HG02970 (cell line): ENCODE measurements around the gene QKI.
"Not testable (repeated sequence)": the region's sequence is repeated elsewhere in the genome, so short reads cannot be mapped to it uniquely, and the experiment has no call there.

Source experiments
- ATAC-seq: cut with Tn5 transposase; IDR thresholded peaks from one replicate; pipeline ENCODE4 v1.9.1; 2021; ENCODE audit warnings: mild to moderate bottlenecking, moderate library complexity, moderate number of reproducible peaks; ENCODE audit not compliant: unreplicated experiment, low FRiP score

The QKI gene

GRCh38 chr6:163570579-163571231 is 156.2 kb downstream of the QKI start:
- ATAC-seq, result no peak

GRCh38 chr6:163571730-163572129 is 157.2 kb downstream of the QKI start:
- no peak for ATAC-seq

GRCh38 chr6:163572612-163573011 is 158.1 kb downstream of the QKI start:
- ATAC-seq, result no peak

GRCh38 chr6:163573503-163574179 is 159.1 kb downstream of the QKI start:
- ATAC-seq, result no peak

GRCh38 chr6:163576114-163576513 is 161.6 kb downstream of the QKI start:
- ATAC-seq, result no peak

- no peak for ATAC-seq
Measured at GRCh38 chr6:163577404-163577803, 162.9 kb downstream of the QKI start.

- no peak for ATAC-seq
Measured at GRCh38 chr6:163579111-163579879, 164.8 kb downstream of the QKI start.

GRCh38 chr6:163579880-163580295 is 165.4 kb downstream of the QKI start:
- no peak for ATAC-seq

- no peak for ATAC-seq
Measured at GRCh38 chr6:163580311-163581030, 166.0 kb downstream of the QKI start.

GRCh38 chr6:163583558-163583957 is 169.0 kb downstream of the QKI start:
- ATAC-seq, result no peak

GRCh38 chr6:163585932-163586437 is 171.5 kb downstream of the QKI start:
- ATAC-seq, result no peak

- no peak for ATAC-seq
Measured at GRCh38 chr6:163586888-163587287, 172.4 kb downstream of the QKI start.

- ATAC-seq, result no peak
Measured at GRCh38 chr6:163588220-163588919, 173.9 kb downstream of the QKI start.

- ATAC-seq, result no peak
Measured at GRCh38 chr6:163589387-163589786, 174.9 kb downstream of the QKI start.

- ATAC-seq, result not testable (repeated sequence)
Measured at GRCh38 chr6:163590132-163590531, 175.6 kb downstream of the QKI start.

- ATAC-seq, result no peak
Measured at GRCh38 chr6:163592872-163593271, 178.4 kb downstream of the QKI start.

- ATAC-seq, result no peak
Measured at GRCh38 chr6:163596174-163596573, 181.7 kb downstream of the QKI start.

- no peak for ATAC-seq
Measured at GRCh38 chr6:163599136-163599535, 184.6 kb downstream of the QKI start.

GRCh38 chr6:163599684-163600083 is 185.2 kb downstream of the QKI start:
- ATAC-seq, result no peak

GRCh38 chr6:163600331-163600730 is 185.8 kb downstream of the QKI start:
- ATAC-seq, result no peak
